ENCODE measurements around the gene PAFAH2.

Gene PAFAH2

GRCh38 chr1:26020330-26020768 lies 22.5 kb upstream of the PAFAH2 start:
- Histone ChIP-seq H3K4me2 (peak overlapping the region; percentile 66 to 98 (median 92)), H3K4me1 (peaks cover 72 to 100% (median 90%) of the 10 kb centered on the region in 10 experiments), H3K4me3 (no peak overlapping the region), H3K27me3 (no peaks in the 10 kb centered on the region), H3K9me3 (replicated peaks in 1 of 11) (no peaks in the 10 kb centered on the region), H3K9ac (peak overlapping the region in 5 of 11 experiments; percentile 16 to 42 (median 40); a peak in 3 of 22 replicates), H3K27ac (peak overlapping the region in 5 of 11 experiments; percentile 1 to 79 (median 41); a peak in 8 of 22 replicates), H4K20me1 (no peaks in the 10 kb centered on the region), H3K36me3 (no peaks in the 10 kb centered on the region)
- TF ChIP-seq Cebpa-rat (IDR thresholded peaks at IDR 0.05): no peak

GRCh38 chr1:26019641-26020315 lies 21.9 kb upstream of the PAFAH2 start:
- no peak for TF ChIP-seq Cebpa-rat (IDR thresholded peaks at IDR 0.05)
- Histone ChIP-seq H3K27me3 (no peaks in the 10 kb centered on the region), H3K36me3 (no peaks in the 10 kb centered on the region), H4K20me1 (no peaks in the 10 kb centered on the region), H3K9me3 (replicated peaks in 1 of 11) (no peaks in the 10 kb centered on the region), H3K27ac (peak overlapping the region in 7 of 11 experiments; percentile 1 to 79 (median 34); a peak in 13 of 22 replicates), H3K4me3 (peak overlapping the region in 2 of 10 experiments; percentile 18 to 38; a peak in 2 of 20 replicates), H3K4me2 (peak overlapping the region; percentile 66 to 98 (median 92)), H3K4me1 (peaks cover 78 to 100% (median 96%) of the 10 kb centered on the region in 10 experiments), H3K9ac (peak overlapping the region in 10 of 11 experiments; percentile 10 to 53 (median 33); a peak in 12 of 22 replicates)

- H3K27ac ChIP-seq: peak overlapping the region in 9 of 11 experiments; percentile 63 to 84 (median 80); a peak in 17 of 22 replicates
- TF ChIP-seq Cebpa-rat (IDR thresholded peaks at IDR 0.05): no peak
- peak overlapping the region in 1 of 10 experiments; percentile 19; a peak in 3 of 20 replicates for H3K4me3 ChIP-seq
- H3K27me3 ChIP-seq: no peaks in the 10 kb centered on the region
- H3K9me3 ChIP-seq (replicated peaks in 1 of 11): no peaks in the 10 kb centered on the region
- H4K20me1 ChIP-seq: no peaks in the 10 kb centered on the region
- no peaks in the 10 kb centered on the region for H3K36me3 ChIP-seq
- H3K9ac ChIP-seq: peak overlapping the region in 10 of 11 experiments; percentile 10 to 63 (median 54); a peak in 16 of 22 replicates
- H3K4me1 ChIP-seq: peaks cover 73 to 100% (median 98%) of the 10 kb centered on the region in 10 experiments
- peak overlapping the region; percentile 72 to 98 (median 90) for H3K4me2 ChIP-seq
Observed at GRCh38 chr1:26017606-26018005, 19.7 kb upstream of the PAFAH2 start.

GRCh38 chr1:26016953-26017545 lies 19.2 kb upstream of the PAFAH2 start:
- peak overlapping the region; percentile 72 to 98 (median 90) for H3K4me2 ChIP-seq
- H3K4me3 ChIP-seq: peak overlapping the region in 6 of 10 experiments; percentile 0 to 53 (median 22); a peak in 7 of 20 replicates
- H3K27me3 ChIP-seq: no peaks in the 10 kb centered on the region
- H3K36me3 ChIP-seq: no peaks in the 10 kb centered on the region
- H4K20me1 ChIP-seq: no peaks in the 10 kb centered on the region
- peak overlapping the region; percentile 10 to 63 (median 52); a peak in 20 of 22 replicates for H3K9ac ChIP-seq
- TF ChIP-seq Cebpa-rat (IDR thresholded peaks at IDR 0.05): no peak
- H3K4me1 ChIP-seq: peaks cover 68 to 100% (median 99%) of the 10 kb centered on the region in 10 experiments
- no peaks in the 10 kb centered on the region for H3K9me3 ChIP-seq (replicated peaks in 1 of 11)
- H3K27ac ChIP-seq: peak overlapping the region in 9 of 11 experiments; percentile 63 to 84 (median 80); a peak in 18 of 22 replicates

- Histone ChIP-seq H3K4me1 (peaks cover 62 to 100% (median 97%) of the 10 kb centered on the region in 10 experiments), H3K4me2 (peak overlapping the region; percentile 72 to 98 (median 90)), H3K4me3 (peak overlapping the region in 6 of 10 experiments; percentile 0 to 53 (median 22); a peak in 7 of 20 replicates), H3K36me3 (no peaks in the 10 kb centered on the region), H3K9ac (peak overlapping the region in 10 of 11 experiments; percentile 26 to 63 (median 54); a peak in 19 of 22 replicates), H3K27me3 (no peaks in the 10 kb centered on the region), H3K27ac (peak overlapping the region in 10 of 11 experiments; percentile 13 to 84 (median 80); a peak in 19 of 22 replicates), H3K9me3 (replicated peaks in 1 of 11) (no peaks in the 10 kb centered on the region), H4K20me1 (no peaks in the 10 kb centered on the region)
- no peak for TF ChIP-seq Cebpa-rat (IDR thresholded peaks at IDR 0.05)
Observed at GRCh38 chr1:26016258-26016952, 18.5 kb upstream of the PAFAH2 start.

- Histone ChIP-seq H3K4me1 (peaks cover 51 to 100% (median 96%) of the 10 kb centered on the region in 10 experiments), H3K4me3 (no peak overlapping the region), H3K4me2 (peak overlapping the region; percentile 72 to 98 (median 90)), H3K9ac (peak overlapping the region in 9 of 11 experiments; percentile 32 to 63 (median 55); a peak in 16 of 22 replicates), H3K27me3 (no peaks in the 10 kb centered on the region), H3K9me3 (replicated peaks in 1 of 11) (no peaks in the 10 kb centered on the region), H4K20me1 (no peaks in the 10 kb centered on the region), H3K36me3 (no peaks in the 10 kb centered on the region), H3K27ac (peak overlapping the region in 10 of 11 experiments; percentile 41 to 84 (median 80); a peak in 21 of 22 replicates)
- peak; percentile 93 to 99 (median 98) for TF ChIP-seq Cebpa-rat (IDR thresholded peaks at IDR 0.05)
Observed at GRCh38 chr1:26015358-26015757, 17.5 kb upstream of the PAFAH2 start.

- no peaks in the 10 kb centered on the region for H4K20me1 ChIP-seq
- H3K4me1 ChIP-seq: peaks cover 40 to 100% (median 88%) of the 10 kb centered on the region in 10 experiments
- peak overlapping the region in 8 of 11 experiments; percentile 75 to 84 (median 80); a peak in 16 of 22 replicates for H3K27ac ChIP-seq
- H3K9ac ChIP-seq: peak overlapping the region in 2 of 11 experiments; percentile 28 to 52; a peak in 3 of 22 replicates
- H3K4me2 ChIP-seq: peak overlapping the region in 10 of 11 experiments; percentile 72 to 98 (median 90); a peak in 18 of 22 replicates
- no peaks in the 10 kb centered on the region for H3K27me3 ChIP-seq
- no peak for TF ChIP-seq Cebpa-rat (IDR thresholded peaks at IDR 0.05)
- no peak overlapping the region for H3K4me3 ChIP-seq
- H3K36me3 ChIP-seq: no peaks in the 10 kb centered on the region
- no peaks in the 10 kb centered on the region for H3K9me3 ChIP-seq (replicated peaks in 1 of 11)
Observed at GRCh38 chr1:26014179-26014578, 16.3 kb upstream of the PAFAH2 start.

- Histone ChIP-seq H3K4me2 (peak overlapping the region in 8 of 11 experiments; percentile 2 to 98 (median 35); a peak in 11 of 22 replicates), H3K4me1 (peaks cover 41 to 92% (median 77%) of the 10 kb centered on the region in 10 experiments), H3K9me3 (replicated peaks in 1 of 11) (no peaks in the 10 kb centered on the region), H3K27me3 (no peaks in the 10 kb centered on the region), H4K20me1 (no peaks in the 10 kb centered on the region), H3K27ac (peak overlapping the region in 9 of 11 experiments; percentile 14 to 79 (median 31); a peak in 13 of 22 replicates), H3K4me3 (no peak overlapping the region), H3K36me3 (no peaks in the 10 kb centered on the region), H3K9ac (no peak overlapping the region)
- no peak for TF ChIP-seq Cebpa-rat (IDR thresholded peaks at IDR 0.05)
Observed at GRCh38 chr1:26012864-26013263, 15.0 kb upstream of the PAFAH2 start.
